Spleen (tissue), 7 donors: ENCODE results near the gene CFAP221.

Experiments
- CTCF ChIP-seq, 11 experiments: fragments of 200-600 bp in 7 of 11; fragments of 450-650 bp in 4 of 11; sonication (generic) in 4 of 11; IDR thresholded peaks in 8 of 11; conservative IDR thresholded peaks in 3 of 11; 1 replicate in 7 of 11; 2 replicates in 4 of 11; pipeline versions ENCODE4 v1.4.0 to v1.8.0; 2016 to 2021; ENCODE audit warnings: antibody characterized with exemption in 11 of 11, inconsistent platforms in 4 of 11, mild to moderate bottlenecking in 1 of 11
- POLR2AphosphoS5 ChIP-seq, 3 donors: sonication (generic); formaldehyde crosslinking; IDR thresholded peaks; one replicate each; pipeline ENCODE4 v1.5.1; 2017; ENCODE audit warnings: antibody characterized with exemption in 3 of 3
- donor health status: DM: no; HTN: no; CAD: no; lungs with moderate emphysema.
- donor health status: DM: no; HTN: no; CAD: no.
- donor health status: DM: no; HTN: no; CAD: no.

- TF ChIP-seq CTCF (IDR thresholded peaks at IDR 0.05 in 8 of 11, conservative IDR thresholded peaks at IDR 0.05 in 3 of 11) (no peak), POLR2AphosphoS5 (IDR thresholded peaks at IDR 0.05) (no peak)
These were observed 18.6 kb upstream of the CFAP221 start for GRCh38 chr2:119525614-119526013.
